Stimulated activated CD8-positive, alpha-beta memory T cell treated with anti-CD3 and anti-CD28 coated beads, Interleukin-7, amount 100 ng/mL, for 48 hours (primary cell): ENCODE measurements around the gene BSND.

Experiments
- DNase-seq, 2 donors: peaks; one replicate each; pipeline ENCODE4 v3.0.0-alpha.2; 2020; ENCODE audit warnings: low read depth in 1 of 2; ENCODE audit errors: extremely low read depth in 1 of 2

BSND gene

GRCh38 chr1:55044617-55045397, 46.1 kb downstream of the BSND start:
- DNase-seq: no peak

DNA sequence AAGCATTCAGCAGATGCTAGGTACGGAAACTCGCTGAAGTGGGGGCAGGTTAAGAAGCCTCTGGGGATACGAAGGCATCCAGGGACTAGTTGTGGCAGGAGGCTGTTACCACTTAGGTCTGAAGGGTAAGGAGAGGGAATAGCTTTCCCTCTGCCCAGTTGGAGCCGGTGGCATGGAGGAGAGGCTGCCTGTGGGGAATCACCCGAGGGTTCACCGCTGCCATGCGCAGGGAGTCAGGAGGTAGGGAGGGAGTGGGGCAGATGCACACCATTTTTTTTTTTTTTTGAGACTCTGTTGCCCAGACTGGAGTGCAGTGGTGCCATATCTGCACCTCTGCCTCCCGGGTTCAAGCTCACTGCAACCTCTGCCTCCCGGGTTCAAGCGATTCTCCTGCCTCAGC, 46.7 kb downstream of the BSND start:
- no peak for DNase-seq

DNA sequence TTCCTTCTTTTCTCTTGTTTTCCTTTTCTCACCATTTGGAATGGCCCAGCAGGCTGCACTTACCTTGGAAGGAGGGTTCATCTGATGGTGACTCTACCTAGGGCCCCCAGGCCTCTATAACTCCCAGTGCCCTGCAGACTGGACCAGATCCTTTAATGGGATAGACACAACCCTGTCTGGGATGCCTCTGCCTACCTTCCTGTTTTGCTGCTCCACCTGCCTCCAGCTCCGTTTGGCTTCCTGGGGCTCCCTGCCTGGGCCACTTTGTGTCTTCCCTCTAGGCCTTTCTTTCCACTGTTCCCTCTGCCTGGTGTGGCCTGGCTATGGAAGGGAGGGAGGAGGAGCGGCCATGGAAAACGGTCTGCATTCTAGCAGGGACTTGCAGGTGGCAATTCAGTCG, 48.1 kb downstream of the BSND start:
- no peak for DNase-seq

- DNase-seq: no peak
Measured at GRCh38 chr1:55047611-55048010, 48.9 kb downstream of the BSND start.

DNA sequence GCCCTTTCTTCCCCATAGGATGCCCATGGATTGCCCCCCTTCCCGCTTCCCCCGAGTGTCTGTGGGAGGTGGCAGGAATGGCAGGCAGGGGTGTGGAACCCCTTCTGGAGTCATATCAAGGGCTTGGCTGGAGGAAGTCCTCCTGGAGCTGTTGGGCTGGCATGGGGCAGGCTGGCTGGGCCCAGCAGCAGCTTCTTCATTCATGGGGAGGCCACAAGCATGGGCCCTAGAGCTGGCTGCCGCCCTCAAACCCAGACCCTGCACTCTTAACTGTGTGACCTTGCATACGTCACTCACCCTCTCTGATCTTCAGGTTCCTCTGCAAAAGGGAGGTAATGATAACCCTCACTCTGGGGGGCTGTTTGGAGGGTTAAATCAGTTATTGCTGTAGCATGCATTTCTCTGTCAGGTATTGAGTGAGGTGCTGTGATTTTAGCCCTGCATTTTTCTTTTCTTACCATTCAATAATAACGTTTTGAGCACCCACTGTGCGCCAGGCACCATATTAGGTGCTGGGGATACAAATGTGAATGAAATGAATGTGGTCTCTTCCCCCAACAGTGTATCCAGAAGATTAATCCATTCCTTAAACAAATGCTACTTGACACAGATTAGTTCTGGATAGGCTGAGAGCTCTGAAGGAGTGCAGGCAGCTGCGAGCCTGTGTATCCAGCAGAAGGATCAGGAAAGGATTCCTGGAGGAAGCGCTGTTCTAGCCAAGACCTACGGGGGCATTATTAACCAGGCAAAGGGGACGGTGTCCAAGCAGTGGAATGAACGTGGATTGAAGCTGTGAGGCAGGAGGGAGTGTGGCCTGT, 49.9 kb downstream of the BSND start:
- DNase-seq: no peak

DNA sequence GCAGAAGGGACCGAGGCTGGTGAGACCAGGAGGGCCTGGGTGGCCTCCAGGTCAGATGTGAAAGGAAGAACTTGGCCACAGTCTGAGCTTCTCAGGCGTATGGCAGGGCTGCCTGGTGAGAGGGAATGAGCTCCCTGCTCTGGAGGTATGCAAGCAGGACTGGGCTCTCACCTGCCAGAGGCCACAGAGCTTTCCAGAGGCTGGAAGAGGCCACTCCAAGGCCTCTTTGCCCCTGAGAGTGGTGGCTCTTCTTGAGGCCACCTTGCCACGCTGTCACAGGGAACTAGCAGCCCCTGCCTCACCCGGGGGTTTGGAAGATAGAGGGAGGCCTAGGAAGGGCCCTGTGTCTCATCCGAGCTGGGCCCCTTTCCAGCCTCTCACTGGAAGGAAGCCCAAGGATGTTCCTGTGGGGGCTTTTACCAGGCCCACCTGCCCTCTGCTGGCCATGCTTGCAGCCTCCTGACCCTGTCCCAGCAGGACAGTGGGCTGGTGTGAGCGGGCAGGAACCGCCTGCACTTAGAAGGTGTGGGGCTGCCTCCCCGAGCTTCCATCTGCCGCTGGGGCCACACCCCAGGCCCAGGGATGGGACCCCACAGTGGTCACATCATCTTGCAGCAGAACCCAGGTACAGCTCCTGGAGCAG, 50.7 kb downstream of the BSND start:
- DNase-seq: no peak

DNA sequence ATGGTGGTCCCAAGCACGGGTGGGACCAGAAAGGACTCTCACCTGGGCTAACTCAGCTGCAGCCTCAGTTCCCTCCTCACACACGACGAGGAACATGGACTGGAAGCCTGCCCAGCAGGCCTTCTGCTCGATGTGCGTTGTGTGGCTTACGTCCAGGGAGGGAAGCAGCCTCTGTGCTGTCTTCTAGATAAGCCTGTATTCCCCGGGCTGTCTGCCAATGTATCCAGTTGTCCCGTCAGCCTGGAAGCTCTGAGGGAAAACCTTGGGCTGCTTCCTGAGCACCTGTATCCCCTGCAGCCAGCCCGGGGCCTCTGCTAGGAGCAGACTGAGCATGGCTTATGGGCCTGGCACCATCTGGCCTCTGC, 51.2 kb downstream of the BSND start:
- DNase-seq: no peak

- DNase-seq: no peak
Measured at GRCh38 chr1:55050283-55050682, 51.5 kb downstream of the BSND start.

DNA sequence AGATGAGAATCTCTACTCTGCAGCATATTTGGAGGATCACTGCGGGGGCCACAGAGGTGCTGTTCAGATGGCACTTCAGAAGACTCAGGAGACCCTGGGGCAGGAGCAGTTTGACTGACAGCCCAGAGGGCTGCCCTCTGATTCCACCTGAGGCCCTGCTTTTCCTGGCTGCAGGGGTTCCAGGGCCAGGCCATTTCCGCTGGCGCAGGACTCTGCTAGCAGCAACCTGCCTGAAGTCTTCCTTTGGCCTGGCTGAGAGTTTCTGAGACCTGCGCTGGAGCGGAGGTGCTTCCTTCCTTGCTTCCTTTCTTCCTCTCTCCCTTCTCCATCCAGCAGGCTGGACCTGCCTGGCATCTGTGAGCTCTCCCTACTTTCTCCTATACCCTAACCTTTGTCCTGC, 52.4 kb downstream of the BSND start:
- DNase-seq: no peak

DNA sequence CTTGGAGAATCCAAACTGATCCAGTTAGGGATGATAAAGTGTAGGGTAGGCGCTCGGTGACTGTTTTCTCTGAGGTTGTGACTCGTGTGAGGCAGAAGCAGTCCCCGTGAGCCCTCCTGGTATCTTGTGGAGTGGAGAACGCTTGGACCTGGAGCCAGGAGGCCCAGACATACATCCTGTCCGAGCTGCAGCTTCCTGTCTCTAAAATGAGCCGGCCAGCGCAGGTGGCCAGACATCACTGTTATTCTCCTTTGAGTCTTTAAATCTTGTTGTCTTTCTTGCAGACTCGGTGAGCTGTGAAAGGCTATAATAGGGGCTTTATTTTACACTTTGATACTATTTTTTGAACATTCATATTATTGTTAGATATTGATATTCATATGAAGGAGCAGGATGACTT, 52.9 kb downstream of the BSND start:
- DNase-seq: no peak

DNA sequence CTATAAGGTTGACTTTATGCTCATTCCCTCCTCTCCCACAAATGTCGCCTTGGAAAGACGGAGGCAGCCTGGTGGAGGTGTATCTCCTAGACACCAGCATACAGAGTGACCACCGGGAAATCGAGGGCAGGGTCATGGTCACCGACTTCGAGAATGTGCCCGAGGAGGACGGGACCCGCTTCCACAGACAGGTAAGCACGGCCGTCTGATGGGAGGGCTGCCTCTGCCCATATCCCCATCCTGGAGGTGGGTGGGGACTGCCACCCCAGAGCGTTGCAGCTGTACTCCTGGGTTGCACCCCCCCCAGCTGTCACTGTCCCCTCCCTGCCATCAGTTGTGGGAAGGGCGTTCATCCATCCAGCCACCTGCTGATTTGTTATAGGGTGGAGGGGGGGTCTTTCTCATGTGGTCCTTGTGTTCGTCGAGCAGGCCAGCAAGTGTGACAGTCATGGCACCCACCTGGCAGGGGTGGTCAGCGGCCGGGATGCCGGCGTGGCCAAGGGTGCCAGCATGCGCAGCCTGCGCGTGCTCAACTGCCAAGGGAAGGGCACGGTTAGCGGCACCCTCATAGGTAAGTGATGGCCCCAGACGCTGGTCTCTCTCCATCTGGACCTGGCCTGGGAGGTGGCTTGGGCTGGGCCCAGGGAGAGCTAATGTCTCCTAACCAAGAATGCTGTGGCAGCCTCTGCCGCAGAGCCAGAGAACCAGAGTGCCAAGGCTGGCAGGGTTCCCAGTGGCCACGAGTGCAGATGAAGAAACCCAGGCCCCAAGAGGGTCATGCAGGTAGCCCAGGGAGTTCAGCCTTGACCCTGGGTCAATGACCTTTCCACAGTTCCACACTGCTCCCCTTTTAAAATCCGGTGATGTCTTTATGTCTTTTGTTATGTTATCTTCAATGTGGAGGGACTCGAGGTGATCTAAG, 53.7 kb downstream of the BSND start:
- DNase-seq: no peak

- no peak for DNase-seq
Measured at GRCh38 chr1:55053265-55053954, 54.7 kb downstream of the BSND start.

- no peak for DNase-seq
Measured at GRCh38 chr1:55054396-55054795, 55.7 kb downstream of the BSND start.

DNA sequence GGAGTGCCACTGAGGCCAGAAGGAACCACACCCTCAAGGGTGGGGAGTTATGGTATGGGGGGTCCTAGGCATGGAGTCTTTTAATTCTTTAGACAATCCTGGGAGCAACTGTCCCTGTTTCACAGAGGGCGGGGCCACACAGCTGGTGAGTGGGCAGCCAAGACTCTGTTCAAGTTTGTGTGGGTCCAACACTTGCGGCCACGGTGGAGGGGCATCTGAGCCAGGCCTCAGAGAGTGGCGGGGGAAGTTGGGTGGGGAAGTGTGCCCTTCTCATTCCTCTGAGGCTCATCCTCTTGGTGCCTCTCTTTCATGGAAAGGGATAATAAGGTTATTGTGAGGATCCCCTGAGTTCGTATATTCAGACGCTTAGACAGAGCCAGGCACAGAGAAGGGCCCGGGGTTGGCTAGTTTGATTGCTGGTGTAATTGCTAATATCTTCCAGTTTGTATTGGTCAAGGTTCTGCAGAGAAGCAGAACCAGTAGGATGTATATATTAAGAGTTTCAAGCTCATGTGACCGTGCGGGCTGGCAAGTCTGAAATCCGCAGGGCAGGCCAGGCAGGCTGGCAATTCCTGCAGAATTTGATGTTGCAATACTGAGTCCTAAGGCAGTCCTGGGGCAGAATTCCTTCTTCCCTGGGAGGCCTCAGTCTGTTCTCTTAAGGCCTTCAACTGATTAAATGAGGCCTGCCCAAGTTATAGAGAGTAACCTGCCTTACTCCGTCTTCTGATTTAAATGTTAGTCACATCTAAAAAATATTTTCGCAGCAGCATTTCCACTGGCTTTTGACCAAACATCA, 56.5 kb downstream of the BSND start:
- DNase-seq: no peak

- DNase-seq: no peak
Measured at GRCh38 chr1:55055951-55056631, 57.4 kb downstream of the BSND start.

- DNase-seq: no peak
Measured at GRCh38 chr1:55056632-55056992, 57.9 kb downstream of the BSND start.

- no peak for DNase-seq
Measured at GRCh38 chr1:55057270-55057955, 58.7 kb downstream of the BSND start.

DNA sequence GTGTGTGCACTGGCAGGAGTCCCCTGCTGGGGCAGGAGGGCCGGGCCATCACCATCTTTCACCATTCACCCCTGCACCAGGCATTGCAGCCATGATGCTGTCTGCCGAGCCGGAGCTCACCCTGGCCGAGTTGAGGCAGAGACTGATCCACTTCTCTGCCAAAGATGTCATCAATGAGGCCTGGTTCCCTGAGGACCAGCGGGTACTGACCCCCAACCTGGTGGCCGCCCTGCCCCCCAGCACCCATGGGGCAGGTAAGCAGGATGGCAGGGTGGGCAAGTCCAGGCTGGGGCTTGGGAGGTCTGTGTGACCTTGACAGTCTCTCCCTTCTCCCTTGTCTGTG, 59.2 kb downstream of the BSND start:
- no peak for DNase-seq
